Stomach (tissue), 9 donors: Measurements from ENCODE around the gene ZFYVE1. TPM values are rescaled to one million over a fixed set of nuclear protein-coding genes. Genes with fewer than 3 reads are reported as not detected.
"Not testable (repeated sequence)": the region's sequence is repeated elsewhere in the genome, so short reads cannot be mapped to it uniquely, and the experiment has no call there.

ENCODE experiments used
- DNase-seq, 2 donors: peaks; one replicate each; pipeline versions ENCODE4 v3.0.0 to v3.0.0-alpha.2; 2013 to 2019
- H3K27ac ChIP-seq, 5 donors: fragments of 200-600 bp in 4 of 5; sonication (generic) in 4 of 5; one replicate each; pipeline ENCODE4 v1.5.1; 2013 to 2019; ENCODE audit warnings: mild to moderate bottlenecking in 1 of 5, moderate library complexity in 1 of 5
- H3K27me3 ChIP-seq, 3 donors: fragments of 200-600 bp; sonication (generic); one replicate each; pipeline ENCODE4 v1.5.1; 2017 to 2019; ENCODE audit warnings: mixed run types in 1 of 3
- H3K36me3 ChIP-seq, 4 donors: fragments of 200-600 bp; sonication (generic); 1 replicate in 3 of 4; 2 replicates in 1 of 4; pipeline ENCODE4 v1.5.1; 2016 to 2019
- H3K4me1 ChIP-seq, 4 donors: fragments of 200-600 bp; sonication (generic); one replicate each; pipeline ENCODE4 v1.5.1; 2016 to 2019
- H3K4me3 ChIP-seq, 4 donors: fragments of 200-600 bp; sonication (generic) in 3 of 4; one replicate each; pipeline ENCODE4 v1.5.1; 2016 to 2019; ENCODE audit warnings: mild to moderate bottlenecking in 1 of 4
- H3K9me3 ChIP-seq, 4 donors: fragments of 200-600 bp; sonication (generic); one replicate each; pipeline ENCODE4 v1.5.1; 2016 to 2019
- EP300 ChIP-seq: sonication (generic); formaldehyde crosslinking; IDR thresholded peaks from one replicate; pipeline ENCODE4 v1.6.1; 2017; ENCODE audit warnings: antibody characterized with exemption
- POLR2A ChIP-seq, 4 donors: fragments of 450-650 bp; IDR thresholded peaks; one replicate each; pipeline ENCODE4 v1.6.1; 2016; ENCODE audit warnings: antibody characterized with exemption in 4 of 4, control low read depth in 2 of 4, mild to moderate bottlenecking in 1 of 4, moderate library complexity in 1 of 4
- POLR2AphosphoS5 ChIP-seq, 3 donors: sonication (generic); formaldehyde crosslinking; IDR thresholded peaks; one replicate each; pipeline ENCODE4 v1.6.1; 2016; ENCODE audit warnings: antibody characterized with exemption in 3 of 3
- WGBS, 5 donors: extraction: QIAGEN DNeasy Blood & Tissue Kit in 3 of 5; methylation state at CpG; one replicate each; pipeline versions ENCODE4 v1.1.5 to v1.1.7; 2013 to 2018; 5-methylcytosine and 5-hydroxymethylcytosine counted together
- intact Hi-C: fragments of 100-400 bp; cut with DNase I; formaldehyde crosslinking; loops from one replicate; pipeline ENCODE4 v1.15.1; 2023; ENCODE audit warnings: low total_unique reads
- polyA plus RNA-seq, 3 donors: library from polyadenylated mRNA; stranded (reverse); fragments of 200-250 nt; gene quantifications; one replicate each; pipeline ENCODE4 v1.2.3, GENCODE V29; 2013
- total RNA-seq, 5 donors: library from RNA; depleted of rRNA; stranded (reverse); fragments of >200 nt; gene quantifications; one replicate each; pipeline versions ENCODE4 v1.1.0 to v1.2.3, GENCODE V29; 2014 to 2016
- TF ChIP-seq, protein P1 (sequence below), 7 experiments: fragments of 450-650 bp in 4 of 7; fragments of 200-600 bp in 3 of 7; sonication (generic) in 3 of 7; IDR thresholded peaks; one replicate each; pipeline ENCODE4 v1.5.1; 2016 to 2019; ENCODE audit warnings: antibody characterized with exemption in 7 of 7, control low read depth in 2 of 7, mild to moderate bottlenecking in 1 of 7
- donor health status: healthy with polysubstance abuse.
- donor health status: Bipolar disorder and iron deficiency.
- donor health status: healthy.

Gene ZFYVE1
- total and polyA plus RNA-seq, 8 donors = 2.7 to 50.8 (median 5.8) TPM

DNA sequence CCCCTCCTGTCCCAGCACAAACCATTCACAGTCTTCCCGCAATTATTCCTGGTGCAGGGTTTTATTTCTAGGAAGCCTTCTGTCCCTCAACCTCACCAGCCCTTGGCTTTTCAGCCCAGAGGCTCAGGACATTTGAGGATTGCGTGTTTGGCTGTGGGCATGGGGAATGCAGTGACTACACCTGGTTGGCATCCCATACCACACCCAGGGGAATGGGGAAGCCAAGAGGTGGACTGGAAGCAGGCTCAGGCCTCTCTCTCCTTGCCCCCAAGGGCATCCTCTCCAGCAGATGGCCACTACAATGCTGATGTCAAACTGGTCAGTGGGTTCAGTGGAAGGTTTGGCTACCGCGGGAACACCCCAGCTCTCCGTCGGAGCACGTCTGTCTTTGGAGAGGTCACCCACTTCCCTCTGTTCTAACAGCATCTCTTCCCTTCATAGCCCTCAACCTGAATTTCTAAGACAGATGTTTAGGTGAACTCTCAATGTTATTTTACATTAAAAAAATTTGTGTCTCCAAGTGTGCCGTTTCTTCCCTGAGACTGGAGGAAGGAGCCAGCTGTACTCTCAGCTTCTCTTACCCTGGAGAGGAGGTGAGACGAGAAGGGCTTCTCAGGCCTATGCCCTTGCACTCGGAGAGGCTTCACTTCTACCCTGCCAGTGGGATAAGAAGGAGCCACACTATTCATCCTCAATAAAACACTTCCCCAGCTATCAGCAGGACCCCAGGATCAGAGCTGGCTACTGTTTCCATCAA lies 65.1 kb downstream of the ZFYVE1 start:
- peaks cover 15 to 53% (median 45%) of the 10 kb centered on the region in 4 donors for H3K36me3 ChIP-seq
- no peak overlapping the region for H3K4me3 ChIP-seq
- H3K9me3 ChIP-seq = no peaks in the 10 kb centered on the region
- H3K27me3 ChIP-seq = no peaks in the 10 kb centered on the region
- DNase-seq = no peak
- H3K4me1 ChIP-seq = no peaks in the 10 kb centered on the region
- intact Hi-C loops = no loop called here
- 81 to 83% (median 81%) methylated on average over 7 to 10 of the region's 10 CpGs for WGBS, 5 donors
- TF ChIP-seq, protein P1, sequence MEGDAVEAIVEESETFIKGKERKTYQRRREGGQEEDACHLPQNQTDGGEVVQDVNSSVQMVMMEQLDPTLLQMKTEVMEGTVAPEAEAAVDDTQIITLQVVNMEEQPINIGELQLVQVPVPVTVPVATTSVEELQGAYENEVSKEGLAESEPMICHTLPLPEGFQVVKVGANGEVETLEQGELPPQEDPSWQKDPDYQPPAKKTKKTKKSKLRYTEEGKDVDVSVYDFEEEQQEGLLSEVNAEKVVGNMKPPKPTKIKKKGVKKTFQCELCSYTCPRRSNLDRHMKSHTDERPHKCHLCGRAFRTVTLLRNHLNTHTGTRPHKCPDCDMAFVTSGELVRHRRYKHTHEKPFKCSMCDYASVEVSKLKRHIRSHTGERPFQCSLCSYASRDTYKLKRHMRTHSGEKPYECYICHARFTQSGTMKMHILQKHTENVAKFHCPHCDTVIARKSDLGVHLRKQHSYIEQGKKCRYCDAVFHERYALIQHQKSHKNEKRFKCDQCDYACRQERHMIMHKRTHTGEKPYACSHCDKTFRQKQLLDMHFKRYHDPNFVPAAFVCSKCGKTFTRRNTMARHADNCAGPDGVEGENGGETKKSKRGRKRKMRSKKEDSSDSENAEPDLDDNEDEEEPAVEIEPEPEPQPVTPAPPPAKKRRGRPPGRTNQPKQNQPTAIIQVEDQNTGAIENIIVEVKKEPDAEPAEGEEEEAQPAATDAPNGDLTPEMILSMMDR (IDR thresholded peaks at IDR 0.05) = no peak
- no peak for TF ChIP-seq EP300
- TF ChIP-seq POLR2A (IDR thresholded peaks at IDR 0.05) = no peak
- no peak for TF ChIP-seq POLR2AphosphoS5 (IDR thresholded peaks at IDR 0.05)
- H3K27ac ChIP-seq = no peak overlapping the region

DNA sequence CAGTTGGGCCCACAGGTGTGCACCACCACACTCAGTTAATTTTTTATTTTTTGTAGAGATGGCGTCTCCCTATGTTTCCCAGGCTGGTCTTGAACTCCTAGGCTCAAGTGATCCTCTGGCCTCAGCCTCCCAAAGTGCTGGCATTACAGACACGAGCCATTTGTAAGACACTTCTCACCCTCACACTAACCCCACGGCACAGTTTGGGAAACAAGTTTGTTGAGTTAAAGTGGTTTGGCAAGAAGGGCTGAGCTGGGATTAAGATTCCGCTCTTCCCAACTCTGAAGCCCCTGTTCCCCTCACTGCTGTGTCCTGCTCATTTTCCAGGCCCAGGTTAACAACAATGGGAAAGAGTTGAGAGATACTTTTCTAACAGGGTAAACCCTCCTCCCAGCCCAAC lies 65.9 kb downstream of the ZFYVE1 start:
- peaks cover 21 to 60% (median 52%) of the 10 kb centered on the region in 4 donors for H3K36me3 ChIP-seq
- H3K4me3 ChIP-seq, H3K27ac ChIP-seq, DNase-seq, H3K9me3 ChIP-seq, intact Hi-C loops, H3K27me3 ChIP-seq, H3K4me1 ChIP-seq: not testable (repeated sequence)
- WGBS, 5 donors = 90 to 96% (median 91%) methylated on average over 4 of the region's 4 CpGs

DNA sequence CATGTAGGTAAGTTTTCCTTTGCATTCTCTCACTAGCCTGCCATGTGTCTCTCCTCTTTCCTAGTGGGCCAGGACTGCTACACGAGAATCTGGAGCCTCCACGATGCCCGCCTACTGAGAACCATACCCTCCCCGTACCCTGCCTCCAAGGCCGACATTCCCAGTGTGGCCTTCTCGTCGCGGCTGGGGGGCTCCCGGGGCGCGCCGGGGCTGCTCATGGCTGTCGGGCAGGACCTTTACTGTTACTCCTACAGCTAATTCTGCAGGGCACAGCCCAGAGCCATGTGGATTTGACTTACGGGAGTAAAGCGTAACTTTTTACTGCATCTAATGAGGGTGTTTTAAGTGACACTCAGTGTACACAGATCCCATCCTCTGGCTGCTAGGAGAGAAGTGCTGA lies 68.4 kb downstream of the ZFYVE1 start:
- no peaks in the 10 kb centered on the region for H3K27me3 ChIP-seq
- peaks cover 28 to 82% (median 72%) of the 10 kb centered on the region in 4 donors for H3K36me3 ChIP-seq
- H3K4me3 ChIP-seq = no peak overlapping the region
- no peaks in the 10 kb centered on the region for H3K9me3 ChIP-seq
- no peak for DNase-seq
- TF ChIP-seq POLR2A (IDR thresholded peaks at IDR 0.05) (no peak), EP300 (no peak), POLR2AphosphoS5 (IDR thresholded peaks at IDR 0.05) (no peak)
- TF ChIP-seq, protein P1 (IDR thresholded peaks at IDR 0.05) = no peak
- no peak overlapping the region for H3K27ac ChIP-seq
- intact Hi-C loops = no loop called here
- H3K4me1 ChIP-seq = no peaks in the 10 kb centered on the region
- WGBS, 5 donors = 94 to 98% (median 97%) methylated on average over 15 of the region's 15 CpGs

DNA sequence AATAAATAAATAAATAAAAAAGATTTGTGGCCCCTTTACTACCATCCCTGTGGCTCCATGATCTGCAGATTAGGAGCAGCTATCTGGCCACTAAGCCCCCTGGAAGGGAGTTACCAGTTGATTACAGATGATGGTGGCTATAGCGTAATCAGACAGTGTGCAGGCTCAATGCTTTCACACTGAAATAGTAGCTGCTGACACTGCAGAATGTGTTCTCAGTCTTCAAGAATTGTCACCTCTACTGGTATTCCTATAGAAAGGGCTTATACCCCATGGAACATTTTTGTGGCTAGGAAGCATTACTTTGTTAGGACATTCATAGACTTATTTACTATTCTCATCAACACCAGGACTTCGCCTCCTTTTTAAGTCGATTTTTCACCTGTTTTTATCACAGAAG lies 69.7 kb downstream of the ZFYVE1 start:
- Histone ChIP-seq H3K9me3 (no peaks in the 10 kb centered on the region), H3K27ac (no peak overlapping the region), H3K4me1 (no peaks in the 10 kb centered on the region), H3K36me3 (peaks cover 28 to 84% (median 77%) of the 10 kb centered on the region in 4 donors), H3K4me3 (no peak overlapping the region), H3K27me3 (no peaks in the 10 kb centered on the region)
- no peak for DNase-seq
- intact Hi-C loops = no loop called here
- TF ChIP-seq POLR2AphosphoS5 (IDR thresholded peaks at IDR 0.05) (no peak), POLR2A (IDR thresholded peaks at IDR 0.05) (no peak), EP300 (no peak)
- TF ChIP-seq, protein P1 (IDR thresholded peaks at IDR 0.05) = no peak
- 93 to 98% (median 96%) methylated on average over 3 of the region's 3 CpGs for WGBS, 5 donors

DNA sequence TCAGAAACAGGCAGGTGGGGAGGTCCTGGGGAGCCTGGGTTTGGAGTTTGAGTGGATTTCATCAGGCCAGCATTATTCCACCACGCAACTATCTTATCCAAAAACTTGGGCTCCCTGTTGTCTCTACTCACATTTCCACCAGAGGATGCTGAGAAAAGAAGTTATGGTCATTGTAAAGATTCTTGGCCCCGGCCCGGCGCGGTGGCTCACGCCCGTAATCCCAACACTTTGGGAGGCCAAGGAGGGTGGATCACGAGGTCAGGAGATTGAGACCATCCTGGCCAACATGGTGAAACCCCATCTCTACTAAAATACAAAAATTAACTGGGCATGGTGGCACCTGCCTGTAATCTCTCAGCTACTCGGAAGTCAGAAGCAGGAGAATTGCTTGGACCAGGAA lies 70.2 kb downstream of the ZFYVE1 start:
- WGBS, 5 donors = 93 to 97% (median 95%) methylated on average over 9 of the region's 9 CpGs
- H3K9me3 ChIP-seq, H3K27ac ChIP-seq, DNase-seq, H3K4me3 ChIP-seq, H3K27me3 ChIP-seq, H3K4me1 ChIP-seq, intact Hi-C loops: not testable (repeated sequence)
- peaks cover 28 to 86% (median 81%) of the 10 kb centered on the region in 4 donors for H3K36me3 ChIP-seq
